HG03045 (cell line): ENCODE measurements around the gene SLAMF1.

ENCODE experiments used
- ATAC-seq: cut with Tn5 transposase; IDR thresholded peaks from one replicate; pipeline ENCODE4 v1.9.1; 2021; ENCODE audit warnings: mild to moderate bottlenecking, moderate library complexity; ENCODE audit not compliant: unreplicated experiment

SLAMF1 gene

GRCh38 chr1:160625725-160626498, 20.9 kb downstream of the SLAMF1 start:
- ATAC-seq = no peak

DNA sequence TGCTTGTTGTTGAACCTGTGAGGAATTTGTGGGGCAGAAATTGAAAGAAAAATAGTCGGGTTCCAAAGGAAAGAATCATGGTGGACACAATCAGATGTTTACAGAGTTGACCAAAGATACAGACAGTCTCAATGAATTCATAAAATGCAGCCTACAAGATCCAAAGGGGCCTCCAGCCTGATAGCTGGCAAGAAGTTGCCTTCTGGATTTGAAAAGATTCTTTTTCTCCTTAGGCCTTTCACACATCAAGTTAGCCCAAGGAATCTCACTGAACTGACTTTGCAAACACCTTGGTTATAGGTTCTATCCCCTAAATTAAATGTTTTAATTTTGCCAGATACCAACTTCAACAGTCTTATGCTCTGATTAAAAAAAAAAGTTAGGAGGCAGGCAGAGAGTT, 21.5 kb downstream of the SLAMF1 start:
- no peak for ATAC-seq

- no peak for ATAC-seq
Measured at GRCh38 chr1:160624464-160624863, 22.4 kb downstream of the SLAMF1 start.

DNA sequence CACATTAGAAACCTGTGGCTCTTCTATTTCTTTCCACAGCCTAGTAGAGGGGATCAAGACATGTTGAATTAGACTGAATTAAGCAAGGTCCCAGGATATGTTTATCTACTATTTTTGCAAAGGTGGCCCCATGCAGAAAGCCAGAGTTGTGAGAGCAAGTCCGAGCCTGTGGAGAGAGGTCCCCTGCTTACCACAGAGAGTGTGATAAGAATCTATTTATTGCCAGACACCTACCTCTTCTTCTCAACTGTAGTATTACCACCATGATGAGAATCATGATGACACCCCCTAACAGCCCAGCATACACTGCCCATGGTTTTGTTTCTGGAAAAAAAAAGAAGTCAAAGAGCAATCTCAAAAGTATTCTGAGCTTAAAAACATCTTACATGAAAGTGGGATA, 23.0 kb downstream of the SLAMF1 start:
- no peak for ATAC-seq

DNA sequence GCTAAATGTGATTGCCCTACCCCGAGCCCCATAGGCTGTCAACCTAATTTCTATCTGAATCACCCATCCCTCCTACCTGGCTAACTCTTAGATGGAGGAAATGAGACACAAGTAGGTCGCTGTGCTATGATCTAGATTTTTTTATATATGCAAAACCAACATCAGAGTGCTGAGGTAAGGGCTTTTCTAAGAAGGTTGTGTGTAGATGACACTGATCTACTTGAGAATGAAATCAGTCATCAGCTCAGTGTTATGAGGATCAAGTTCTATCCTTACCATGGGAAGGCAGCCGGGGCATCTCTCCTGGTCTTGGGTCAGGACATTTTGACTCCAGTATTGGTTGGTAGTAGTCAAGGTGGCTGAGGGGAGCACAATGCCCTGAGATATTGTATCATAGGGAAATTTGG, 23.6 kb downstream of the SLAMF1 start:
- no peak for ATAC-seq

DNA sequence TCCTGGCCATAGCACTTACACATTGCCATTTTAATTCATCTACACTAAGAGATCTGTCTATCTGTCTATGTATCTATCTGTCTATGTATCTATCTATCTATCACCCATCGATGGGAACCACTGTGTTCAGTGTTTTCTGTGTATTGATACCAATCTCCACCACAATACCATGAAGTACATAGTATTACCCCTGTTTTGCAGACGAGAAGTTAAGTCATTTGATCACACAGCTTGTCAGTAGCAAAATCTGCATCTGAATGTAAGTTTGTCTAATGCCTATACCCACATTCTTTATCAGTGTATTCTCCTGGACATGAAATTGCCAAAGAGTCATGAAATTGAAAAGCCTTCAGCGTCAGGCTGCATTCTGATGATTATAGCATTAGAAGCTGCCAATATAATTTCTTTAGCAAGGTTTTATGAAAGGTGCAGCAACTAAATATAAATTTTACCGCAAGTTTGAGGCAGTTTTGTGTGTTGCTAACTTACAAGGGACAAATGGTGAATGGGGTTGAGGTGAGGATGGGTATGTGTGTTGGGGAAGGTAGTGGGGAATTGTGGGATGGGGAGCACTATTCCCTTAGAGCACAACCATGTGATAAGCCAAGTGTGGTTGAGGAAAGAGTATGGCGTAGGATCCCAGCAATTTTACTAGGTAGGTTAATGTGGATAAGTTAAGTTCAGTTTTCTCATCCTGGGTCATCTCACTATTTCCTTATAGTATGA, 24.2 kb downstream of the SLAMF1 start:
- no peak for ATAC-seq

GRCh38 chr1:160621633-160622413, 25.0 kb downstream of the SLAMF1 start:
- no peak for ATAC-seq

DNA sequence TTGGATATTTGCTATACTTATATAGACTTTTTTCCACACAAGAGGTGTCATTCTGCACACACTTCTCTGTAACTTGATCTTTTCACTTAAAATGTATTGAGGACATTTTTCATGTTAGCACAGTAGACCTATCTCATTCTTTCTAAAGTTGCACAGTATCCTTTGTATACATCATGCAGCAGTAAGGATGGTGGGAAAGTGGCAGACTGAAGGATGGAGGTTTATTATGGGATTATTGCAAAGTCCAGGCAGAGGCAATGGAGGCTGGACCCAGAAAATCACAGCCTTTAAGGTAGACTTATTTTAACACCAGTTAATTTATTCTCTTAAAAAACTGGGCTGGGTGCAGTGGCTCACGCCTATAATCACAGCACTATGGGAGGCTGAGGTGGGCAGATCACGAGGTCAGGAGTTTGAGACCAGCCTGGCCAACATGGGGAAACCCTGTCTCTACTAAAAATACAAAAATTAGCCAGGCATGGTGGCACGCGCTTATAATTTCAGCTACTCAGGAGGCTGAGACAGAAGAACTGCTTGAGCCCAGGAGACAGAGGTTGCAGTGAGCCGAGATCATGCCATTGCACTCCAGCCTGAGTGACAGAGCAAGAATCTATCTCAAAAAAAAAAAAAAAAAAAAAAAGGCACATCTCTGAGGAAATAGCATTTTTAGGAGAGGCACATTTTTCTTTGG, 25.8 kb downstream of the SLAMF1 start:
- ATAC-seq = no peak

DNA sequence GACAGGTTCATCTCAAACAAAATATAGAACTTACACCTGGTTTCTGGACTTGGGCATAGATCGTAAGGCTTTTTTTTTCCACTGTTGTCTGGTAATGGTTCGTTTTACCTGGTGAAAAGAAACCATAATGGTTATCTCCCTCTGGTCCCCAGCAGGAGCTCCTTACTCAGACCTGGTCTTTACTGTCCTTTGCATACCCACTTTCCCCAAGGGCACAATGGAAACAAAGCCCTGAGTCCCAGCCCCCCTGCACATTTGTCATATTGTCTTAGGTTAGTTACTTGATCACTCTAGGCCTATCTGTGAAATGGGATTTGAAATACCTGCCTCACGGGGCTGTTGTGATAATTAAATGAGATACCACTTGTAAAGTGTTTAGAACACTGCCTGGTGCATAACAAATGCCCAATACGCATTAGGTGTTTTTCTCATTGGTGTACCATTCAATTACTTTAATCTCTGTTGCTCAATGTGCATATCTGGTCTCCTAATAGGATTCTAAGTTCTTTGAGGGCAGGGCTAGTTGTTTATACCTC, 27.0 kb downstream of the SLAMF1 start:
- ATAC-seq = no peak

- no peak for ATAC-seq
Measured at GRCh38 chr1:160618763-160619274, 28.0 kb downstream of the SLAMF1 start.

DNA sequence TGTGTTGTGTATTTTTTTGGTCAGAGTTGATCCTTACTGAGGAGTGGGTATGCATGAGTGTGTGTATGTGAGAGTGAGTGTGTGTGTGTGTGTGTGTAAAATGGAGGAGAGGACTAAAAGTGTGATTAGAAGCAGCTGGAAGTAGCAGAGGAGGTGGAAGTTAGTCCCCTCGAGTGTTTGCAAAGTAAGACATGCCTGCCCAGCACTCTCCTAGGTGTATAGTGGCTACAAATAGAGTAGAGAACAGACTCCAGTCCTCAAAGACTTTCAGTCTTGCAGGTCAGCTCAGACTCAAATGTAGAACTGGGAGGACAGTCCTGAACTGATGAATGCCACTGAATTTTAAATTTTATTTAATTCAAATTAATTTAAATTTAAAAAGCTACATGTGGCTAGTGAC, 28.5 kb downstream of the SLAMF1 start:
- no peak for ATAC-seq

DNA sequence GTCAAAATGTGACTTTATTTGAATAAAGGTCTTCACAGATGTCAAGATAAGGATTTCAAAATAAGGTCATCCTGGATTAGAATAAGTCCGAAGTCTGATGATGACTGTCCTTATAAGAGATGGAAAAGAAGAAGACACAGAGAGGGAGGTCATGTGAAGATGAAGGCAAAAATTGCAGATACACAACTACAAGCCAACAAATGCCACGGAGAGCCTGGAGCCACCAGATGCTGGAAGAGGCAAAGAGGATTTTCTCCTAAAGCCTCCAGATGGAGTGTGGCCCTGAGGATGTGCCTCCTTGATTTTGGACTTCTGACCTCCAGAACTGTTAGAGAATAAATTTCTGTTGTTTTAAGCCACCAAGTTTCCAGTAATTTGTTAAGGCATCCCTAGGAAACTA, 31.2 kb downstream of the SLAMF1 start:
- no peak for ATAC-seq

GRCh38 chr1:160614410-160614809, 32.4 kb downstream of the SLAMF1 start:
- ATAC-seq = no peak

DNA sequence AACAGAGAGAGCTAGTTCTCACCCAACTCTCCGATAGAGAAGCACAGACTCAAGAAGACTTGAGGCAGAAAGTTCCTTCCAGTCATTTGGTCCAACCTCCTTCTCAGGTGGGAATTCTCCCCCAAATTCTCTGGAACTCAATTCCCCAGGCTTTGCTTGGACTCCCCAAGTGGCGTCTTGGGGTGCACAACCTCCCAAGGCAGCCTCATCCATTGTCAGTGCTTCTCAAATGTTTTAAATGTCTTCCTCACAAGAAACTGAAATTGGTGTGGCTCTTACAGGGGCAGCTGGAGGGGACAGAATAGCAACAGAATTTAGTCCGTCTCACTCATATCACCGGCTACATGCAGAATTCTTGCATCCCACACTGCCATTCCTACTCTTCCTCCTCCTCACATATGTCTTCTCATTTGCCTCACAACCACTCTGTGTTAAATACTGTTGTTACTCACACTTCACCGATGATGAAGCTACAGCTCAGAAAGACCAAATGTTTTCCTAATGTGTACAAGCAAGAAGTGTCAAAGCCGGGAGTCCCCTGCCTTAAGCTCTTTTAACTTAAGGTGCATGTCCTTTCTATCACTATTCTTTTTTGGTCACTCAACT, 34.1 kb downstream of the SLAMF1 start:
- no peak for ATAC-seq

DNA sequence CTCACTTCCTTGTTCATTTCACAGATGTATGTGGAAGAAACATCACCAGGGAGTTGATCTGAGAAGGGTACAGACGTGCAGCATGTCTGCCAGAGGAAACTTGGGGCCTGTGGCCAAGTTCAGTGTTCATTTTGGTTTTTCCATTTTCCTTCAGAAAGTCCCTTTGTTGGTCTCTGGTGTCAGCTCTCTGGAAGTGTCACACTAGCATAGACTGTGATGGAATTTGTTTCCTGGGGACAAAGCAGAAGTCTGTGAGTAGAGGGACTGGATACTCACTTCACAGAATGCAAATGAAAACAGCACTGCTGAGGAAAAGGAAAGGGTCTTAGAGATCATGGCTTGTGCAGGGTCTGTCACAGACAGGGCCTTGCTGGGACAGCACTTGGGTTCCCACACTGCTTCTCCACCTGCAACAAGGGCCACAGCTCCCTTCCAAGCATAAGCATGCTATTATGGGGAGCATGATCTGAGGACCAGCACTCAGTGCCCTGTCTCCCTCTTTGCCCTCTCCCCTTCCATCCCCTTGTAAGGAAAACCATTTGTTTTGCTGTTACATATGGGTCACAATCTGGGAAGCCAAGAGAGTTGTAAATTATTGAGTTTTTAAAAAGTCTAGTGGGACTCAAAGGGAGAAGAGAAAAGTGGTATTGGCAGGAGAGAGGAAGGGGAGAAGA, 36.1 kb downstream of the SLAMF1 start:
- no peak for ATAC-seq

GRCh38 chr1:160608941-160609340, 37.9 kb downstream of the SLAMF1 start:
- no peak for ATAC-seq

DNA sequence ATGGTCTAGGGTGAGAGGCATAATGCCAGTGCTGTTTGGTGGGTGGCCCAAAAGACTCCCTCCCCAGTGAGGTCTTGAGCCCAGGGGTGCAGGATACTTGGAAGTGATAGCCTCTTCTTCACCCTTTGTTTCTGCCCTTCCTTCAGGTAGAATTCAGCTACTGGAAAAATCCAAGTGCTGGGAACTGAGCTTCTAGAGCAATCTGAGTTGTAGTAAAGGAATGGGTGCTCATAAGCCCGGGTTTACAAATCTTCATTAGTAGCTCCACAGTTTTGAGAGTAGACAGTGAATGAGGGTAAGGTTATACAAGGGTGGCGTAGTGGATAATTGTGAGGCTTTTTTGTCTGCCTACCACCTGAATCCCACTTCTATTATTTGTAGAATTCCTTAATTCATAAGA, 38.3 kb downstream of the SLAMF1 start:
- no peak for ATAC-seq

- ATAC-seq = no peak
Measured at GRCh38 chr1:160608057-160608456, 38.8 kb downstream of the SLAMF1 start.

DNA sequence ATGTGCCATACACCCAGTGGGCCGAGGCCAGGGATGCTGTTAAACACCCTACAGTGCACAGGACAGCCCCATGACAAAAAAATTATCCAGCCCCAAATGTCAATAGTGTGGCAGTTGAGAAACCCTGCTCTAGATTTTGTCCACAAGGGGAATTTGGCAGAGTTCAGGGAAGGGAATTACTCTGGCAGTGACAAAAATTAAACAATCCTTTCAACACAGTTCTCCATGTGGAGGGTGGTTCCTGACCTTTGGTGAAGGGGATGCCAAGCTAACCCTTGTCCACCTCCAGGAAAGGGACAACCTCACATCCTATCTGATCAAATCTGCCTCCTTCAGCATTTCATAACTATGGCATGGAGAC, 39.2 kb downstream of the SLAMF1 start:
- ATAC-seq = no peak
